Measurements from ENCODE around the gene C6orf136.

C6orf136 gene

GRCh38 chr6:30687659-30688431 lies 40.9 kb downstream of the C6orf136 start:
- DNase-seq = no peak

GRCh38 chr6:30688569-30688968 lies 41.6 kb downstream of the C6orf136 start:
- no peak for DNase-seq

GRCh38 chr6:30689022-30689865 lies 42.3 kb downstream of the C6orf136 start:
- DNase-seq = no peak

- DNase-seq = no peak
Measured at GRCh38 chr6:30689985-30690384, 43.1 kb downstream of the C6orf136 start.

- peak; percentile 78 for DNase-seq
Measured at GRCh38 chr6:30690403-30691207, 43.7 kb downstream of the C6orf136 start, which contains the start of gene NRM. TSS of gene NRM (minus strand) at chr6:30690984. CDS start at chr6:30690974, 10 bp downstream.

- no peak for DNase-seq
Measured at GRCh38 chr6:30691208-30691847, 44.4 kb downstream of the C6orf136 start.

- DNase-seq = no peak
Measured at GRCh38 chr6:30696432-30696831, 49.5 kb downstream of the C6orf136 start.

- no peak for DNase-seq
Measured at GRCh38 chr6:30700340-30700739, 53.4 kb downstream of the C6orf136 start.
